ENCODE measurements around the gene SEMA4D. TPM values are rescaled to one million over a fixed set of nuclear protein-coding genes. Genes with fewer than 3 reads are reported as not detected.

SEMA4D gene
- total and polyA plus RNA-seq, 9 of the 15 experiments (the other 6 are each of a cell fraction or from before 2014, with no cell fraction given), result 0.38 to 5.1 (median 1.8) TPM

- Histone ChIP-seq H3K9me1 (ENCODE audit: control insufficient read depth, insufficient read depth, low read length) (no peaks in the 10 kb centered on the region), H3K4me2 (ENCODE audit: insufficient read depth, low read length) (no peak overlapping the region), H3K4me3 (no peak overlapping the region), H3K4me1 (replicated peaks in 1 of 2; ENCODE audit: control insufficient read depth in 2 of 2, insufficient read depth in 2 of 2, low read length in 2 of 2) (no peaks in the 10 kb centered on the region), H3K27ac (ENCODE audit: extremely low read depth, low read depth, low read length) (no peak overlapping the region), H3K9me3 (replicated peaks; ENCODE audit: control insufficient read depth, insufficient read depth, low read depth, low read length) (no peaks in the 10 kb centered on the region), H3K36me3 (ENCODE audit: control insufficient read depth, insufficient read depth, low read length) (no peaks in the 10 kb centered on the region), H3K79me2 (ENCODE audit: control insufficient read depth, insufficient read depth, low read length) (no peaks in the 10 kb centered on the region), H3K27me3 (ENCODE audit: control insufficient read depth in 2 of 2, insufficient read depth in 2 of 2, low read length in 2 of 2) (no peaks in the 10 kb centered on the region), H2AFZ (ENCODE audit: low read depth, low read length) (no peak overlapping the region), H4K20me1 (replicated peaks; ENCODE audit: control insufficient read depth, insufficient read depth, low read length) (no peaks in the 10 kb centered on the region), H3K9ac (ENCODE audit: insufficient read depth in 1 of 2, low read depth in 2 of 2, low read length in 2 of 2) (no peak overlapping the region)
- ATAC-seq (no peak), DNase-seq (ENCODE audit: extremely low read depth in 1 of 4, low spot score in 3 of 4) (no peak), FAIRE-seq (no peak)
- BruUV-seq (replicated peaks), result no TSS peak
- CTCF ChIA-PET (ENCODE audit: low intra/inter-chr PET ratio), result no interaction called here
- WGBS (ENCODE audit: insufficient coverage, low coverage, missing lambda C conversion rate), result 0% methylated on average over 5 of the region's 6 CpGs
- TF ChIP-seq PCBP1 (IDR thresholded peaks at IDR 0.05; ENCODE audit: low read depth, low read length, poor library complexity, severe bottlenecking) (no peak), STAT6 (CRISPR knock-in tag; IDR thresholded peaks at IDR 0.05) (no peak), SPI1 (IDR thresholded peaks at IDR 0.05; ENCODE audit: borderline replicate concordance, low read depth, low read length) (no peak)
- in situ Hi-C loops (cut with MboI) (no loop called here), intact Hi-C loops (cut with micrococcal nuclease) (no loop called here)
- POLR2A ChIA-PET, result no interaction called here
Observed at GRCh38 chr9:89518466-89519365, 20.8 kb upstream of the SEMA4D start.

Measured in K562 (cell line).